Stimulated activated CD4-positive, alpha-beta T cell treated with anti-CD3 and anti-CD28 coated beads, TNF-alpha, amount 100 ng/mL, for 1 hour (primary cell): Measurements from ENCODE around the gene MCOLN1.

Source experiments
- DNase-seq, 3 donors: peaks; one replicate each; pipeline ENCODE4 v3.0.0-alpha.2; 2020; ENCODE audit warnings: low read depth in 3 of 3, low spot score in 1 of 3

Gene MCOLN1

DNA sequence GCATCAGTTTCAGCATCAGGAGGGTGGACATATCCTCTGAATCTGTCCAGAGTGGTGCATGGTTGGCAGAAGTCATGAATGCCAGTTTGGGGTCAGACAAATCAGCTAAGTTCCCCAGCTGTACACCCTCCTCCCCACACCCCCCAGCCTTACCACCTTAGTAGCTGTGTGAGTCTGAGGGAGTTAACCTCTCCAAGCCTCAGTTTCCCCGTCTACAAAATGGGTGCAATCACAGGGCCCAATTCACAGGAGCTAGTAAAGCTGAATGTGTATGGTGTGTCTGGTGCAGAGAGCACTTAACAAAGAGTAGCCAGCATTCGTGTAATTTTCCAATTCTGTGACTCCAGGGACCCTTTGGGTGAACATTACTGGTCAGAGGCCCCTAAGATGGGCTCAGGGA lies 19.9 kb upstream of the MCOLN1 start:
- no peak for DNase-seq

DNA sequence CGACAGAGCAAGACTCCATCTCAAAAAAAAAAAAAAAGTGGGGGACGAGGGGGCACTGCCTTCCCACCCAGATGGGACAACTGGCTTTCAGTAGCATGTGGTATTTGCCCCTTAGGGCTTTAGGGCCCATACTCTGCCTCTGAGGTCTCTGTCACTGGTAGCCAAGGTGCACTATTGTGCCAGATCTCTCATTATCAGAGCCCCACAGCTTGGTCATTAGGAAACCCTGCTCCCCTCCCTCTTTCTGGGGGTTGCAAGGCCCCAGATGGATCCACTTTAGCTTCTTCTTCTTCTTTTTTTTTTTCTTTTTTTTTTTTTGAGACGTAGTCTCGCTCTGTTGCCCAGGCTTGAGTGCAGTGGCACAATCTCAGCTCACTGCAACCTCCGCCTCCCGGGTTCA lies 17.7 kb upstream of the MCOLN1 start:
- DNase-seq: no peak

DNA sequence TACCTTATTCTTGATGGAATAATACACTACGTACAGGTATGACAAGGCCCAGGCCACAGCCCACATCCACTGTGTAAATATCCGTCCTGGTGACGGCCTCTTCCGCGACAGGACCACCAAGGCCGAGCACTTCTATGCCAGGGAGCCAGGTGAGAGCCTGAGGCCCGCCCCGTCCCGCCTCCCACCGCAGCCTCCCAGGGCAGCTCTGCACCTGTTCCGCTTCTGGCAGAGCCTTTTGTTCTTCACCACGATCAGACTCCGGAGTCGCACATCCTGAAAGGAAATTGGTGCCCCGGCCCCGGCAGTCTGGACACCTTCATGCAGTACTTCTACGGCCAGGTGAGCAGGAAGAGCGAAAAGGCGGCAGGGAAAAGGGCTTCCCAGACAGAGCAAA lies 17.1 kb upstream of the MCOLN1 start:
- DNase-seq: no peak

DNA sequence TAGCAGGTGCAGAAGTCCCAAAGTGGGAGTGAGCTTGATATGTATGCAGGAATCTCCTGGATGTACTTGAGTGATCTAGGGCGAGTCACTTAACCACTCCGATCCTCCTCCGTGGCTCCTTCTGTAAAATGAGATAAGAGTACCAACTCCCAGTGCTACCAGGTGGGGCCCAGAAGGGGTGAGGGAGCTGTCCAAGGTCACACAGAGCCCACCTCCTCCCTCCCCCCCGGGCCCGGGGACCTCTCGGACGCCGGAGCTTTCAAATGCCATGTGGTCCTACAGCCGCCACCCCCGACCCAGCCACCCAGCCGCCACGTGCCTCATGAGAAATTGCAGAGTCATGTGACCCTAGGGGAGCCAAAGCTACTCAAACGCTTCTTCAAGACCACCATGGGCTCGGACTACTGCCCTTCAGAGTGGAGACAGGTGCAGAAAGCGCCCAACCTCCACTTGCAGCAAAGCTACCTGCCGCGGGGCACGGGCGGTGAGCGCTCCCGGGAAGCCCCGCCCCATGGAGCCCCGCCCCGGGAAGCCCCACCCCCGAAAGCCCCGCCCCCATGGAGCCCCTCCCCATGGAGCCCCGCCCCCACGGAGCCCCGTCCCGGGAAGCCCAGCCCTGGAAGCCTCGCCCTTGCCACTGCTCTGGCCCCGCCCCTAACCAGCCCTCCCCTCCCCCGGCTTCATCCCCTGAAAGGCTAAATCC lies 16.6 kb upstream of the MCOLN1 start:
- no peak for DNase-seq

DNA sequence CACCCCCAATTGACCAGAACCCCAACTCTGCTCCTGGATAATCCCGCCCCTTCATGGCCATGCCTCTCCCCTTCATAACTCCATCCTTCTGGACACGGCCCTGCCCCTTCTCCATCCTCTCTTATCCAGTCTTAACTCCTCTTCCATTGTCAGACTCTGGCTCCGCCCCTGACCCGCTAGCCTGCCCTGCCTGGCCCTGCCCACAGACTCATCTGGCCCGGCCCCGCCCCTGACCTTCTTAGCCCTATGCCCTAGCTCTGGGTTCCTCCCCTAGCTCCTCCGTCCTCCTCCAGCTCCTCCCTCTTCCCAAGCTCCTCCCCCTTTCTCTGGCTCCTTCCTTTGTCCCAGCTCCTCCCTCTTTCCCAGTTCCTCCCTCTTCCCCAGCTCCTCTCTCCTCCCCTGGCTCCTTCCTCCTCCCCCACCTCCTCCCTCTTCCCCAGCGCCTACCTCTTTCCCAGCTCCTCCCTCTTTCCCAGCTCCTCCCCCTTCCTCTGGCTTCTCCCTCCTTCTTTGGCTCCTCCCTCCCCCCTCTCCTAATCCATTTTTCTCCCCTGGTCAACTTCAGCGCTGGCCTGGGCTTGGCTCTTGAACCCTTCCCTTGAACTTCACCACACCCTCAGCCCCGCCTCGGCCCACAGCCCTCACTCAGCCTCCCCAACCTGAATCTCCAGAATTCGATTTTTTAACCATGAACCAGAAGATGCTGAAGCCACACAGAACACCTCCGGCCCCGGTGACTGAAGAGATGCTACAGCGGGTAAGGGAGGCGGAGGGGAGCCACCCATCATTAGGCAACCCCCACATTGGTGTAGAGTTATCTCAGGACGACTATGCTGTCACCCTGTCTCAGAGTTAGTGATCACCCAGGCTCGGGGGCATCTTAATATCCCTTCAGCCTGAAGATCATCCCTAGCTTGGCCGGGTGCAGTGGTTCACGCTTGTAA lies 15.8 kb upstream of the MCOLN1 start:
- DNase-seq: no peak

DNA sequence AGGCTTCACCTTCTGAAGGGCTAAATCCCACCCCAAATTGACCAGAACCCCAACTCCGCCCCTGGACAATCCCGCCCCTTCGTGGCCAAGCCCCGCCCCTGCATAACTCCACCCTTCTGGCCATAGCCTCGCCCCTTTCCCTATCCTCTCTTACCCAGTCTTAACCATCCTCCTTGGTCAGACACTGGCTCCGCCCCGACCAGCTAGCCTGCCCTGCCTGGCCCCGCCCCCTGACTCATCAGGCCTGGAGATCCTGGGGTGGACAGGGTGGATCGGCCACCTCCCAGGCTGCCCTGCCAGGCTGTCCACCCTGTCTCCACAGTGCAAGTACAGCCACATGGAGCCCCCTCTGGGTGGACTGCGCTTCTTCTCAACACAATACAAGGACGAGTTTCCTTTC lies 14.5 kb upstream of the MCOLN1 start:
- no peak for DNase-seq

DNA sequence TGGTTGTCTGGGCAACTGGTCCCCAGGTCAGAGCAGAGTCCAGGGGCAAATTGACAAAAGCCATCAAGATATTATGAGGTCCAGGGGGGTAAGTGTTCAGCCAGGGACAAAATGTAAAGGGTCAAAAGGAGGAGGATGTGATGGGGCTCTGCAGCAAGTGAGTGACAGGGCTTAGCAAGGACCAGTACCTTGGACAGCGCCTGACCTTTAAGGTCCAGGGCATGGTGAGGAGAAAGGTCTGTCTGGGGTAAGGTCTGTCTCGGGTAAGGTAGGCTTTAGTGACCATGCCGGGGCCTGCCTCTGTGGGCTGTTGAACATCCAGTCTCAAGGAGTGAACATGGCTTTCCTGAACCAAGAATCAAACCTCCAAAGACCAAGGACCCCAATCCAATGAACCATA lies 12.8 kb upstream of the MCOLN1 start:
- DNase-seq: no peak

DNA sequence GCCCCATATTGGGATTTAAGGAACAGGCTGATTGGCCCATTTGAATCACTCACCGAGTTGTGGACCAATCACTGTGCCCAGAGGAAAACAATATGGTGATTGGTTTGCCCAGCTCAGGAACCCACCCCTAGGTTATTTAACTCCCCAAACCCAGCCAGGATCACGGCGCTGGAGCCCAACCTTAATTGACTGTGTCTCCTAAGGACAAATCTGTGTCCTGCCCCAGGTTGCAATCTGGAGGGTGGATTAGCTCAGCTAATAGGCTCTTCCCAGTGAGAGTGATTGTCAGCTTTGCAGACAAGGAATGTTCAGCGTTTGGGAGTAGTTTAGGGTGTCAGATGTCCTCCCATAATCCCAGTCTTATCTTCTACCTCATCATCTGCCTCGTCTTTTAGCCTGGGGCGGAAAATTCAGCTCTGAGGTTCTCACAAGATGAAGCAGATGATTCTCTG lies 10.0 kb upstream of the MCOLN1 start:
- DNase-seq: no peak

DNA sequence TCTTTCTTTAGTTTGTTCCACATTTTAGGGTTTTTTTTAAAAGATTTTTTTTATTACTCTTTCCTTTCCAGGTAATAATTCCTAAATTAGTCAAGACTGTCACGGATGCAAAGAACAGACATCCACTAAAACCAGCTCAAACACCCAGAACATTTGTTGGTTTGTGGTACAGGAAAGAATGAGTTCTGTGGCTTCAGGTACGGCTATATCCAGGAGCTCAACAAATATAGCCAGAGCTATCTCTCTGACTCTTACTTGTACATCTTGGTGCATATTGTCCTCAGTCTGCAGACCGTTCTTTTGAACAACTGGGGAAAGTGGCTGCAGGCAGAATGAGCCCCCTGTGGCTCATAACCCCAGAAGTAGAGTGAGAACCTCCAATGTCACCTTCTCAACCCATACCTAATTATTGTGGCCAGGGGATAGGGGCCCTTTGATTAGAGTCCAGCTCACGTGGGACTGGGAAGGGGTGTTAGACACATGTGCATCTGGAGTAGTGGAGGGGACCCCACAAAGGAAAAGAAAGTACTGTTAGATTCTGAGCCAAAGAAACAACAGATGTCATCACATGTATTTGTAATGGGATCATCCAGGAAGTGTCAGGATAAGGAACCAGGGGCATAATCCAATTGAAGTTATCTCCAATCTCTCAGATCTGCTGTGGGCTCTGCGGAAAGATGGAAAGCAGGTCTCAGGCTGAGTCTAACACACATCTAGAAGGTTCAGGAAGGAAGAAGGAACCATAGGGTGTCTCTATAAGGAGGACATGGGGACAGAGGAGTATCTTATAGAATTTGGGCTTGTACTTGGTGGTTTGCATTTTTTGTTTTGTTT lies 8.4 kb upstream of the MCOLN1 start:
- no peak for DNase-seq

DNA sequence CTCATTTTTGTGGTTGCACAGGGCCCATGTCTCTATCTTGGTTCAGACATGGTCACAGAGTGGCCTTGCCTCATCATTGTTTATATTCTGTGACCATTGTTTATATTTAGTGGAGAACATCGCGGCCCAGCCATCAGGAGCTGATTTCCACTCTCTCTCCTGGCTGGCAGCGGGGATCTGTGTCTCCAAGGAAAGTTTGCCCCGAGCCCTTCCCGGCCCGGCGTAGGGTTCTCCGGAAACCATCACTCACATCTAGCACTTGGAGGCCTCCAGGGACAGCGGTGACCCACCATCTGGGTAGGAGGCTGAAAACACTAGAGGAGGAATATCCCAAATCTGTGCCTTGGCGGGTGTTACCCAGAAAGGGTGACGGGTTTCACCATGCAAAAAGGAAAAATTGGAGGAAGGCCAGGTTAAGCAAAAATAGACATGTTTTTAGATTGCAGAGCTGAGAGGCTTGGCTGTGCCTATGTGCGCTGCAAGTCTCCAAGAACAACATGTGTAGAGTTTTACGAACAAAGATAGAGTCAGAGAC lies 7.2 kb upstream of the MCOLN1 start:
- no peak for DNase-seq

DNA sequence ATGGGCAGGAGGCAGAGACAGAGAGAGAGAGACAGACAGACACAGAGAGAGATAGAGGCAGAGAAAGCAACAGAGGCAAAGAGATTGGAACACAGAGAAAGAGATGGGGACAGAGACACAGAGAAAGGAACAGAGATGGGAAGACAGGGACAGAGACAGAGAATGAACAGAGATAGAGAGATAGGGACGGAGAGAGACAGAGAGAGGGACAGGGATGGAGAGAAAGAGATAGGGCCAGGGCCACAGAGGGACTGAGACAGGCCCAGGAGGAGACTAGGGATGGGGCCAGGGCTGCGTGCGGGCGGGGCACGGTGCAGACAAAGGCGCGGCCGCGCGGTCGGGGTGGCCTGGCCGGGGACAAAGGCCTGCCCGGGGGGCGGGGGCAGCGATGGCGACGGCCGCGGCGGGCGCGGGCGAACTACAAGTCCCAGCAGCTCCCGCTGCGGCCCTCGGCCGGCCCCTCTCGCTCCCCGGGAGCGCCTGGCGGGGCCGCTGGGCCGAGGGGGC lies 6.7 kb upstream of the MCOLN1 start, which contains the start of gene ZNF358:
ZNF358 (plus strand) TSS at position 459 of the 507 bp plus-strand sequence. CDS start 3,140 bp downstream, outside the sequence.
- no peak for DNase-seq

DNA sequence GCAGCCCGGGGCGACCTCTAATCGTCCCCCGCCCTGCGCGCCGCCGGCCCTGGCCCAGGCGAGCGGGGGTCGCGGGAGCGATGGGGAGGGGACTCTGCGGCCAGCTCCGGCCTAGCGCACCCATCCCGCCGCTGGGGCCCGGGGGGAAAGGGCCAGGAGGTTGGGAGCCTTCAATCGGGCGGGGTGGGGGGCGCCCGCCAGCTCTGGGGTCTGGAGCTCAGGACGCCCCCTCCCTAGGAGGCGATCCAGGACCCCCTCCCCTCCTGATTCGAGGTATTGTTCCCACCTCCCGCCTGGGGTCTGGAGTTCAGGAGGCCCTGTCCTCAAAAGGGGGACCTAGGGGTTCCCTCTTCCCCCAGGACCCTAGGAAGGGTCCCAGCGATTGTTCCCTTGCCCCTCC lies 6.1 kb upstream of the MCOLN1 start:
- no peak for DNase-seq

DNA sequence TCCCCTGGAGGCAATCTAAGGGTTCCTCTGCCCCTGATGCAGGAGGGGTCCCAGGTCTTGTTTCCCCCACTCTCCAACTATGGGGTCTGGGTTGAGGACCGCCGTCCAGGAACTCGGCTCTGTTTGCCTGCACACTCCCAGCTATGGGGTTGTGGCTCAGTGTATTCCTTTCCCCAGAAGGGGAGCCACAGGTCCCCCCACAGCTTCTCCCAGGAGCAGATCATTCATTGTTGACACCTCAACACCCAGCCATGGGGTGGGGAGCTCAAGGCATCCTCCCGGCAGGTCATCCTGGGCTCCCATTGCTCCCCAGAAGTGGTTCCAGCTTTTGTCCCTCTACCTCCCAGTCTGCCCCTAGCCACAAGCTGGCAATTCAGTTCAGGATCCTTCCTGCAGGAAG lies 5.5 kb upstream of the MCOLN1 start:
- DNase-seq: no peak

DNA sequence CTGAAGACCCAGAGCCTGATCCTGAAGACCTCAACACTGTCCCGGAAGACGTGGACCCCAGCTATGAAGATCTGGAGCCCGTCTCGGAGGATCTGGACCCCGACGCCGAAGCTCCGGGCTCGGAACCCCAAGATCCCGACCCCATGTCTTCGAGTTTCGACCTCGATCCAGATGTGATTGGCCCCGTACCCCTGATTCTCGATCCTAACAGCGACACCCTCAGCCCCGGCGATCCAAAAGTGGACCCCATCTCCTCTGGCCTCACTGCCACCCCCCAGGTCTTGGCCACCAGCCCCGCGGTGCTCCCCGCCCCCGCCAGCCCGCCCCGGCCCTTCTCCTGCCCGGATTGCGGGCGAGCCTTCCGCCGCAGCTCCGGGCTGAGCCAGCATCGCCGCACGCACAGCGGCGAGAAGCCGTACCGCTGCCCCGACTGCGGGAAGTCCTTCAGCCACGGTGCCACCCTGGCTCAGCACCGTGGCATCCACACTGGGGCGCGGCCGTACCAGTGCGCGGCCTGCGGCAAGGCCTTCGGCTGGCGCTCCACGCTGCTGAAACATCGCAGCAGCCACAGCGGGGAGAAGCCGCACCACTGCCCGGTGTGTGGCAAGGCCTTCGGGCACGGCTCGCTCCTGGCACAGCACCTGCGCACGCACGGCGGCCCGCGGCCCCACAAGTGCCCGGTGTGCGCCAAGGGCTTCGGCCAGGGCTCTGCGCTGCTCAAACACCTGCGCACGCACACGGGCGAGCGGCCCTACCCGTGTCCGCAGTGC lies 2.9 kb upstream of the MCOLN1 start:
- DNase-seq: no peak

DNA sequence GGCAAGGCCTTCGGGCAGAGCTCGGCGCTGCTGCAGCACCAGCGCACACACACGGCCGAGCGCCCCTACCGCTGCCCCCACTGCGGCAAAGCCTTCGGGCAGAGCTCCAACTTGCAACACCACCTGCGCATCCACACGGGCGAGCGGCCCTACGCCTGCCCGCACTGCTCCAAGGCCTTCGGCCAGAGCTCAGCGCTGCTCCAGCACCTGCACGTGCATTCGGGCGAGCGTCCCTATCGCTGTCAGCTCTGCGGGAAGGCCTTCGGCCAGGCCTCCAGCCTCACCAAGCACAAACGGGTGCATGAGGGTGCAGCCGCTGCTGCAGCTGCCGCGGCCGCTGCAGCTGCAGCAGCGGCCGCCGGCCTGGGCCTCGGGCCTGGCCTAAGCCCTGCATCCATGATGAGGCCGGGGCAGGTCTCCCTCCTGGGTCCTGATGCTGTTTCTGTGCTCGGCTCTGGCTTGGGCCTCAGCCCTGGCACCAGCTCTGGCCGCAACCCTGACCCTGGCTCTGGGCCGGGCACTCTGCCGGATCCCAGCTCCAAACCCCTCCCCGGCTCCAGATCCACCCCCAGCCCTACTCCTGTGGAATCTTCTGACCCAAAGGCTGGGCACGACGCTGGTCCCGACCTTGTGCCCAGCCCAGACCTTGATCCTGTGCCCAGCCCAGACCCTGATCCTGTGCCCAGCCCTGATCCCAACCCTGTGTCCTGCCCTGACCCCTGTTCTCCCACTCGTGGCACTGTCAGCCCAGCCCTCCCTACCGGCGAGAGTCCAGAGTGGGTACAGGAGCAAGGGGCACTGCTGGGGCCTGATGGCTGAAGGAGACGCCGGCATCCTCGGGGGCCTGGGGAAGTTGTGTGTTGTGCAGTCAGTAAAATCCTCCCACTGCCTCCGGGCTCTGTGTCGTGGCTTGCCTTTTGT lies 2.0 kb upstream of the MCOLN1 start:
- no peak for DNase-seq

DNA sequence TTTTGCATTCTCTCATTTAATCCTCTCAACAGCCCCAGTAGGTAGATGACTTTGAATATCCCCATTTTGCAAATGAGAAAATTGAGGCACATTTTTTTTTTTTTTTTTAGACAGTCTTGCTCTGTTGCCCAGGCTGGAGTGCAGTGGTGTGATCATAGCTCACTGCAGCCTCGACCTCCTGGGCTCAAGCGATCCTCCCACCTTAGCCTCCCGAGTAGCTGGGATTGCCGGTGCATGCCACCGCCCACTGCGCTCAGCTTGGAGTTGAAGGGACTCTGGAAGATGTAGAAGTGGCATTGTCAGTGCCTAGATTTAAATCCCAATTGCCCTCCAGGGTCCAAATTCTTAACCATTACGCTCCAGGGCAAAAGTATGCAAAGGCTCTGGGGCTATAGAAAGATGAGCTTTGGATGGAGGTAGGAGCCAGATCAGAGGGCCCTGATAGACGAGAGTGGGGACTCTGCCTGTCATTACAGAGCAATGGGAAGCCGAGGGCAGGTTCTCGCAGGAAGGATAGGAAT lies 813 bp upstream of the MCOLN1 start:
- DNase-seq: no peak

DNA sequence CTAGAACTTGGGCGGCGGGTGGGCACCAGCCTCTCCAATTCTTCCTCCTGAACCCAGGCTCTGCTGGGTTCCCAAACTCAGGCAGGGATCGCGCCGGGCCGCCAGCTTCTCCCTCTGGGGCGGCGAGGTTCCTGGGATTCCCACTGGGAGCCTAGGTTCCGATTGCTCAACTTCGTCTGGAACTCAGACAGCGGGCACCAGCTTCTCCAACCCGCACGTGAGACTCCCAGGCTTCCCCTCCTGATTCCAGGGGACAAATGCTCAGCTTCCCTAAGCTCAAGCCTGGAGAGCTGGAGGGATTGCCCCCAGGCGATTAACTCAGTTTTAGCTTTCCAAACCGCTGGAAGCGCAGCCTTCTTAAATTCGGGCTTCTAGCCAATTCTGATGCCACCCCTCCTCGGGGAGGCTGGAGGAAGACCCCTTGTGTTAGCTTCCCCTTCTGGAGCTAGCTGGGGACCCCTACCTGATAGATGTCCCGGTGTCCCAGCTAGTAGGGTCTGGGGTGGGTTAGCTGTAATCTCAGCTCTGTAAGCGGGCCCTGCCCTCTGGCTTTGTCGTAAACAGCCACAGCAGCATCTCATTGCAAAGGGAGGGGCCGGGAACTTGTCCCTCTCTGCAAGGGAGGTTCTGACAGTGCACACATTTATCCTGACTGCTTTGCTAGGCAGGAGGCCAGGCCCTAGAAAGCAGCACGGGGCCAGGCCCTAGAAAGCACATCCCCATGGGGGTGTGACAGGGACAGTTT lies 671 bp downstream of the MCOLN1 start:
- DNase-seq: no peak

DNA sequence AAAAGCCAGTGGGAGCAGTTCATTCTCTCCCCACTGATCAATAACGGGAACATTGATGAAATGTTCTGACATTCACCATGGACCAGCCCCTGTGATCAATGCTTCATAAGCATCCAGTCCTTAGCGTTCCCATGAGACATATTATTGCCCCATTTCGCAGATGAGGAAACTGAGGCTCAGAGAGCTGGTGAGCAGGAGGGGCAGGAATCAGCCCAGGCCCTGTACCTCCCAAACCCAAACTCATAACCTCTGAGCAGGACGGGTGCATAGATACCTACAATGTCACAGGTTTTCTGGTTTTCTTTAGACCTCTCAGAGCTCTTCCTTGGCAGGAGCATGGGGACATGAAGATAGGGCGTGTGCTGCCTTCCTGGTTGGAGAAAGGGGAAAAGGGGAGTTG lies 2.1 kb downstream of the MCOLN1 start:
- DNase-seq: no peak
